Testis (tissue), 3 donors: Measurements from ENCODE around the gene TIMMDC1. TPM values are rescaled to one million over a fixed set of nuclear protein-coding genes. Genes with fewer than 3 reads are reported as not detected.
A peak's percentile ranks its signal among the peaks of the same experiment; 100 is the strongest.

Source experiments
- DNase-seq: peaks from one replicate; pipeline ENCODE4 v3.0.0-alpha.2; 2019
- H3K27ac ChIP-seq, 2 donors: fragments of 200-600 bp; sonication (generic); one replicate each; pipeline ENCODE4 v1.5.1; 2019
- H3K27me3 ChIP-seq: fragments of 200-600 bp; sonication (generic); one replicate; pipeline ENCODE4 v1.5.1; 2019
- H3K36me3 ChIP-seq: fragments of 200-600 bp; sonication (generic); one replicate; pipeline ENCODE4 v1.5.1; 2017; ENCODE audit warnings: low read depth; ENCODE audit errors: missing control alignments
- H3K4me1 ChIP-seq: fragments of 200-600 bp; sonication (generic); one replicate; pipeline ENCODE4 v1.5.1; 2019
- H3K4me3 ChIP-seq, 2 donors: fragments of 200-600 bp; sonication (generic); one replicate each; pipeline ENCODE4 v1.5.1; 2017 to 2019
- H3K9me3 ChIP-seq: fragments of 200-600 bp; sonication (generic); one replicate; pipeline ENCODE4 v1.5.1; 2017
- POLR2A ChIP-seq: fragments of 450-650 bp; IDR thresholded peaks from one replicate; pipeline ENCODE4 v1.6.1; 2017; ENCODE audit warnings: antibody characterized with exemption, mild to moderate bottlenecking, moderate library complexity
- WGBS, 2 donors: methylation state at CpG; one replicate each; pipeline ENCODE4 v1.1.5; 2018; 5-methylcytosine and 5-hydroxymethylcytosine counted together
- intact Hi-C: fragments of 100-400 bp; cut with DNase I; formaldehyde crosslinking; loops from one replicate; pipeline ENCODE4 v1.15.1; 2023; ENCODE audit warnings: low total_unique reads
- polyA plus RNA-seq: library from polyadenylated mRNA; stranded (reverse); fragments of 350-450 nt; fragmentation: Illumina TruSeq; extraction: RNeasy Lipid Tissue Mini Kit (QIAGEN cat#74804); gene quantifications from one replicate; pipeline ENCODE4 v1.2.3, GENCODE V29; 2014; ENCODE audit warnings: low read depth, low replicate concordance; ENCODE audit not compliant: insufficient read depth
- total RNA-seq, 2 donors: library from RNA; depleted of rRNA; stranded (reverse); fragments of >200 nt; gene quantifications; one replicate each; pipeline ENCODE4 v1.2.3, GENCODE V29; 2016
- TF ChIP-seq, protein P1 (sequence below), 3 experiments: fragments of 450-650 bp in 2 of 3; fragments of 200-600 bp in 1 of 3; sonication (generic) in 1 of 3; IDR thresholded peaks; one replicate each; pipeline ENCODE4 v1.5.1; 2016 to 2019; ENCODE audit warnings: antibody characterized with exemption in 3 of 3, mild to moderate bottlenecking in 2 of 3, moderate library complexity in 1 of 3

Gene TIMMDC1
- total and polyA plus RNA-seq, 3 donors from 2014 or later, result 70.9 to 109 (median 81.4) TPM

DNA sequence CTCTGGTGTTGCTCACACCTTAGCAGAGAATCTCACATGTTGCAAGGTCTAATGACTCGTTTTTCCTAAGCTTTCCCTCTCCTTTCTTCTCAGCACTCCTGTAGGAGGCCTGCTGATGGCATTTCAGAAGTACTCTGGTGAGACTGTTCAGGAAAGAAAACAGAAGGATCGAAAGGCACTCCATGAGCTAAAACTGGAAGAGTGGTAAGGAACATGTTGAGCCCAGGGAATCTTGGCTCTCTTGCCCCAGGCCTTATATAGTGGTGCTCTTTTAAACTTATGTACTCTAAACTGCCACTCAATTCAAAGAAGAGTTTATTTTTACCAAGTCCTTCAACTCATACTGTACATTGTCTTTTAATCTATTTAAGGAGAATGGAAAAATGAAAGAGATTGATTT, 18.8 kb downstream of the TIMMDC1 start:
- no peak for DNase-seq

DNA sequence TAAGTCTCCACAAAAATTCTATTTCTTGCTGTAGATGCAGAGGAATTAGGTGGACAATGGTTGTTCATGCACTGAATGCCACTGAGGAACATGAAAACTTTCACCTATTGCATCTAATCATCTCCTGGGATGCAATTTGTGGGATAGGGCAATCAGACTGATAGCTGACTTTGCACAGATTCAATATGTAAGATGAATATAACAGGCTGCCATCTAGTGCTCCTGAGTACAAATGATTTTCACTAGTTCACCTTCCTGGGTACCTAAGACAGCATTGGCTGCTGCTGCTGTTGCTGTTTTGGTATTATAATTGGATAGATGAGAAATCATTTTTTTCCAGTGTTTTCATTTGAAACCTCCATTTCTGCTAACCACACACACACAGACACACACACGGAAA, 19.7 kb downstream of the TIMMDC1 start:
- Histone ChIP-seq H3K27ac (no peak overlapping the region), H3K36me3 (no peaks in the 10 kb centered on the region), H3K27me3 (no peaks in the 10 kb centered on the region), H3K4me3 (no peak overlapping the region), H3K4me1 (no peaks in the 10 kb centered on the region), H3K9me3 (no peaks in the 10 kb centered on the region)
- TF ChIP-seq, protein P1, sequence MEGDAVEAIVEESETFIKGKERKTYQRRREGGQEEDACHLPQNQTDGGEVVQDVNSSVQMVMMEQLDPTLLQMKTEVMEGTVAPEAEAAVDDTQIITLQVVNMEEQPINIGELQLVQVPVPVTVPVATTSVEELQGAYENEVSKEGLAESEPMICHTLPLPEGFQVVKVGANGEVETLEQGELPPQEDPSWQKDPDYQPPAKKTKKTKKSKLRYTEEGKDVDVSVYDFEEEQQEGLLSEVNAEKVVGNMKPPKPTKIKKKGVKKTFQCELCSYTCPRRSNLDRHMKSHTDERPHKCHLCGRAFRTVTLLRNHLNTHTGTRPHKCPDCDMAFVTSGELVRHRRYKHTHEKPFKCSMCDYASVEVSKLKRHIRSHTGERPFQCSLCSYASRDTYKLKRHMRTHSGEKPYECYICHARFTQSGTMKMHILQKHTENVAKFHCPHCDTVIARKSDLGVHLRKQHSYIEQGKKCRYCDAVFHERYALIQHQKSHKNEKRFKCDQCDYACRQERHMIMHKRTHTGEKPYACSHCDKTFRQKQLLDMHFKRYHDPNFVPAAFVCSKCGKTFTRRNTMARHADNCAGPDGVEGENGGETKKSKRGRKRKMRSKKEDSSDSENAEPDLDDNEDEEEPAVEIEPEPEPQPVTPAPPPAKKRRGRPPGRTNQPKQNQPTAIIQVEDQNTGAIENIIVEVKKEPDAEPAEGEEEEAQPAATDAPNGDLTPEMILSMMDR (IDR thresholded peaks at IDR 0.05), result no peak
- no peak for TF ChIP-seq POLR2A
- DNase-seq, result no peak
- 88 to 100% methylated on average over 1 of the region's 1 CpG for WGBS, 2 donors
- intact Hi-C loops, result no loop called here

More for the DNA sequence above, 18.8 kb downstream of the TIMMDC1 start:
- TF ChIP-seq POLR2A, result no peak
- TF ChIP-seq, protein P1 (IDR thresholded peaks at IDR 0.05), result no peak
- H3K27me3 ChIP-seq, result no peaks in the 10 kb centered on the region
- H3K27ac ChIP-seq, result no peak overlapping the region
- intact Hi-C loops, result no loop called here
- 35 to 82% methylated on average over 2 of the region's 2 CpGs for WGBS, 2 donors
- no peaks in the 10 kb centered on the region for H3K4me1 ChIP-seq
- H3K4me3 ChIP-seq, result no peak overlapping the region
- no peaks in the 10 kb centered on the region for H3K9me3 ChIP-seq
- no peaks in the 10 kb centered on the region for H3K36me3 ChIP-seq

DNA sequence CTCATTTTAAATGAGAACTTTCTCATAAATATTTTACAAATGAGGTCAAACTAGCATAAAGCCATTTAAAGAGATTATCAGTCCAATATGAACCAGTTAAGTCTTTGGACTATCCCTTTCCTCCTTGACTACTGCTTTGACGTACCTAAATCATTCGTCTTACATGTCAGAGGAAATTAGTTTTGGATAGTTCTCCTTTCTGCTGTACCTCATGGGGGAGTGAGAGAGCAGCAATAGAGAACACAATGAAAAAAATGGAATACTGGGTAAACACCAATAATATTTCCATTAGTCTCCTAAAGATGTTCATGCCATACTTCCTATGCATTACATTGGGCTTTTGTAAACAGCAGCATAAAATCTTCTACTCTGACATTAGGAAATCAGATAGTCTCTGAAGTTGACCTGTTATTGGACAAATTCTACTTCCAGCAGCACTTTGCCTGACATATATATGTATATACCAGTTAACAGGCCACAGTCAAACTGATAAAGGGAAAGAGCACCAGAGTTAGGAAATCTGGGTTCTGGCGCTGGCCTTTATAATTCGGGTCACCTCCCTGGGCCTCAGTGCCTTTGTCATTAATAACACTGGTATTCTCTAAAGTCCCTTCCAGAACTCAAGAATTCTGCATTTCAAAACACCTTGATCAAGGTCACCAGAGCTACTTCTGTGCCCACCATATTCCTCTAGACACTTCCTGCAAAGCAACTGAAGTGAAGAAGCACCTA, 26.8 kb downstream of the TIMMDC1 start:
- no peak for DNase-seq
- TF ChIP-seq, protein P1 (IDR thresholded peaks at IDR 0.05), result peak in 1 of 3 experiments; percentile 20
- no peak for TF ChIP-seq POLR2A
- intact Hi-C loops, result no loop called here
- Histone ChIP-seq H3K36me3 (no peaks in the 10 kb centered on the region), H3K27ac (no peak overlapping the region), H3K4me3 (no peak overlapping the region), H3K4me1 (no peaks in the 10 kb centered on the region), H3K27me3 (no peaks in the 10 kb centered on the region), H3K9me3 (no peaks in the 10 kb centered on the region)
- WGBS, 2 donors, result 63 to 77% methylated on average over 4 of the region's 4 CpGs

DNA sequence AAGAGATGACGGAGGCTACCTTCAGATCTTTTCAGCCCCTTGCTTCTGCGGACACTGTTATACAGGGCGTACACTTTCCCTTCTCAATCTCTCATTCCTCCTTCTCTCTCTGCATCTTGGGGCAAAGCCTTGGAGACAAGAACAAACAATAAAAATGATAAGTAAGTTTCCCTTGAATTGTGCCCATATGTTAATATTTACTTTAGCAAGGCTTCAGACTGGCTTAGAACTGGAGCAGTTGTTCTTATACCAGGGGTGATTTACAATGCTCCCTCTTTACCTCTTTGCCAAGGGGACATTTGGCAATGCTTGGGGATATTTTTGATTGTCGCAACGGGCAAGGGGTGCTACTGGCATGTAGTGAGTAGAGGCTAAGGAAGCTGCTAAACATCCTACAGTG, 29.4 kb downstream of the TIMMDC1 start:
- no peaks in the 10 kb centered on the region for H3K27me3 ChIP-seq
- no peak for TF ChIP-seq POLR2A
- TF ChIP-seq, protein P1 (IDR thresholded peaks at IDR 0.05), result no peak
- intact Hi-C loops, result no loop called here

DNA sequence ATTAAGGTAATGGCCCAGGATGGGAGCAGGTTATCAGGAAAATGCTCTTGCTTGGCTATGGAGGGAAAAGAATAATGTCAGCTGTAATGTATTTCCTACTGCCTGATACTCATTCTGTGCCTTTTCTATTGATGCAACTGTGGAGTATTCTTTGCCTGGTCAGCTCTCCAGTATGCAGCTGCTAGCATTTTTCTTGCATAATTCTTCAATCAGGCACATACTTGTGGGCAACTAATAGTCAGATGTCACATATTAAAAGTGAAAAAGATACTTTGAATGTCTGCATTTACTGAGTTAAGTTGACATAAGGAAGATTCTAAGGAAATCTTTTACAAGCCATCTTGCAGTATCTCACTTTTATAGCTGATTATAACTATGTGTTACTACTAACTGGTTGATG, 31.5 kb downstream of the TIMMDC1 start:
- H3K36me3 ChIP-seq, result no peaks in the 10 kb centered on the region
- no peaks in the 10 kb centered on the region for H3K4me1 ChIP-seq
- no peak for TF ChIP-seq POLR2A
- TF ChIP-seq, protein P1 (IDR thresholded peaks at IDR 0.05), result no peak
- no peaks in the 10 kb centered on the region for H3K9me3 ChIP-seq
- no peak overlapping the region for H3K4me3 ChIP-seq
- no peak overlapping the region for H3K27ac ChIP-seq
- intact Hi-C loops, result no loop called here
- H3K27me3 ChIP-seq, result no peaks in the 10 kb centered on the region
- DNase-seq, result no peak

More for the DNA sequence above, 29.4 kb downstream of the TIMMDC1 start:
- WGBS, 2 donors, result 93 to 97% methylated on average over 5 of the region's 5 CpGs
- Histone ChIP-seq H3K36me3 (no peaks in the 10 kb centered on the region), H3K4me1 (no peaks in the 10 kb centered on the region), H3K27ac (no peak overlapping the region), H3K9me3 (no peaks in the 10 kb centered on the region), H3K4me3 (no peak overlapping the region)
- no peak for DNase-seq
